ENCODE data around the gene BANP. TPM values are rescaled to one million over a fixed set of nuclear protein-coding genes. Genes with fewer than 3 reads are reported as not detected.

BANP gene
- total and polyA plus RNA-seq, 2 experiments from 2014 or later = 22.8 to 23.8 TPM

- H3K36me3 ChIP-seq (replicated peaks; ENCODE audit: insufficient read depth, low read depth) = no peaks in the 10 kb centered on the region
- H2AFZ ChIP-seq = no peak overlapping the region
- no peaks in the 10 kb centered on the region for H3K9me2 ChIP-seq (replicated peaks; ENCODE audit: insufficient read depth)
- no peaks in the 10 kb centered on the region for H3K9me3 ChIP-seq (ENCODE audit: low read depth)
- H3K27ac ChIP-seq = no peak overlapping the region
- no peak overlapping the region for H3K4me3 ChIP-seq
- peaks cover 99% of the 10 kb centered on the region for H3K79me2 ChIP-seq
- H3K27me3 ChIP-seq = no peaks in the 10 kb centered on the region
- TF ChIP-seq EZH2 (IDR thresholded peaks at IDR 0.05; ENCODE audit: borderline replicate concordance) = no peak
- no peak for TF ChIP-seq EZH2phosphoT487 (IDR thresholded peaks at IDR 0.05; ENCODE audit: low read depth, severe bottlenecking, unreplicated experiment)
- TF ChIP-seq CTCF (IDR thresholded peaks at IDR 0.05; ENCODE audit: poor library complexity) = no peak
- WGBS (ENCODE audit: low lambda C conversion rate, missing lambda C conversion rate) = 76% methylated on average over 8 of the region's 8 CpGs
- peaks cover 3% of the 10 kb centered on the region for H4K20me1 ChIP-seq (ENCODE audit: insufficient read depth, poor library complexity, severe bottlenecking)
- no peak overlapping the region for H3K4me2 ChIP-seq
- H3K4me1 ChIP-seq (ENCODE audit: insufficient read depth) = peaks cover 15% of the 10 kb centered on the region
- DNase-seq (ENCODE audit: low spot score) = no peak
These were observed 9.6 kb downstream of the BANP start for GRCh38 chr16:87960852-87961251.

- Histone ChIP-seq H3K9me3 (ENCODE audit: low read depth) (no peaks in the 10 kb centered on the region), H3K4me1 (ENCODE audit: insufficient read depth) (peaks cover 12% of the 10 kb centered on the region), H2AFZ (no peak overlapping the region), H3K27ac (peak overlapping the region; percentile 1), H3K4me3 (no peak overlapping the region), H3K9me2 (replicated peaks; ENCODE audit: insufficient read depth) (no peaks in the 10 kb centered on the region), H3K27me3 (no peaks in the 10 kb centered on the region), H4K20me1 (ENCODE audit: insufficient read depth, poor library complexity, severe bottlenecking) (peaks cover 3% of the 10 kb centered on the region), H3K4me2 (no peak overlapping the region), H3K79me2 (peaks cover 99% of the 10 kb centered on the region), H3K36me3 (replicated peaks; ENCODE audit: insufficient read depth, low read depth) (no peaks in the 10 kb centered on the region)
- 65% methylated on average over 4 of the region's 4 CpGs for WGBS (ENCODE audit: low lambda C conversion rate, missing lambda C conversion rate)
- DNase-seq (ENCODE audit: low spot score) = no peak
- TF ChIP-seq EZH2phosphoT487 (IDR thresholded peaks at IDR 0.05; ENCODE audit: low read depth, severe bottlenecking, unreplicated experiment) (no peak), CTCF (IDR thresholded peaks at IDR 0.05; ENCODE audit: poor library complexity) (no peak), EZH2 (IDR thresholded peaks at IDR 0.05; ENCODE audit: borderline replicate concordance) (no peak)
These were observed 10.4 kb downstream of the BANP start for GRCh38 chr16:87961623-87962022.

- Histone ChIP-seq H2AFZ (no peak overlapping the region), H3K27ac (no peak overlapping the region), H4K20me1 (ENCODE audit: insufficient read depth, poor library complexity, severe bottlenecking) (peaks cover 3% of the 10 kb centered on the region), H3K4me1 (ENCODE audit: insufficient read depth) (peaks cover 16% of the 10 kb centered on the region), H3K27me3 (no peaks in the 10 kb centered on the region), H3K36me3 (replicated peaks; ENCODE audit: insufficient read depth, low read depth) (no peaks in the 10 kb centered on the region), H3K9me2 (replicated peaks; ENCODE audit: insufficient read depth) (no peaks in the 10 kb centered on the region), H3K4me2 (no peak overlapping the region), H3K9me3 (ENCODE audit: low read depth) (no peaks in the 10 kb centered on the region), H3K4me3 (no peak overlapping the region), H3K79me2 (peaks cover 92% of the 10 kb centered on the region)
- WGBS (ENCODE audit: low lambda C conversion rate, missing lambda C conversion rate) = 78% methylated on average over 9 of the region's 9 CpGs
- no peak for DNase-seq (ENCODE audit: low spot score)
- TF ChIP-seq CTCF (IDR thresholded peaks at IDR 0.05; ENCODE audit: poor library complexity) (no peak), EZH2phosphoT487 (IDR thresholded peaks at IDR 0.05; ENCODE audit: low read depth, severe bottlenecking, unreplicated experiment) (no peak), EZH2 (IDR thresholded peaks at IDR 0.05; ENCODE audit: borderline replicate concordance) (no peak)
These were observed 12.2 kb downstream of the BANP start for GRCh38 chr16:87963400-87963799.
